ENCODE data around the gene CORIN.
"Not testable (repeated sequence)": the region's sequence is repeated elsewhere in the genome, so short reads cannot be mapped to it uniquely, and the experiment has no call there.

The CORIN gene

DNA sequence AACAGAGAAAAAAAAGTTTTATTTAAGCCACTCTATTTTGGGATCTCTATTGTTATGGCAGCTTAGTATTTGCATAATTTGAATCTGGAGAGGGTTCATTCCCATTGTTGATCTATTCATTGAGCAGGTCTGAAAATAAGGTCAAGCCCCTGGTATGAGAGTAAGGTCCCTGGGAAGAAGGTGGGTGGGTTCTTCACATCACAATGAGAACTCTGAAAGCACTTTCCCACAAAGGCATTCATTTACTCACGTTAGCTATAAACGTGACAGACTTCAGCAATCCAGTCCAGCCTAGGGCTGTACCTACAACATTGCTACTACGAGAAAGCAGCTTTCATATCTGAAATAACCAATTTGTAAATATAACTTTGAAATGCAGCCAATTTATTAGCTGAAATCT is 126.2 kb downstream of the CORIN start:
- no peaks in the 10 kb centered on the region for H3K27me3 ChIP-seq (ENCODE audit: control insufficient read depth, insufficient read depth, low read length)
- H3K36me3 ChIP-seq (ENCODE audit: control insufficient read depth, insufficient read depth, low read length): no peaks in the 10 kb centered on the region
- H3K27ac ChIP-seq (ENCODE audit: low read length): no peak overlapping the region
- DNase-seq (ENCODE audit: low read depth, low spot score): no peak
- H3K4me1 ChIP-seq (ENCODE audit: control insufficient read depth, insufficient read depth, low read length): no peaks in the 10 kb centered on the region
- no peaks in the 10 kb centered on the region for H3K9me3 ChIP-seq (ENCODE audit: control insufficient read depth, insufficient read depth, low read length)
- no CpG with 5 or more reads among the region's 3 CpGs for WGBS (ENCODE audit: insufficient coverage, insufficient read length)
- no peak overlapping the region for H3K4me3 ChIP-seq (ENCODE audit: low read length)

DNA sequence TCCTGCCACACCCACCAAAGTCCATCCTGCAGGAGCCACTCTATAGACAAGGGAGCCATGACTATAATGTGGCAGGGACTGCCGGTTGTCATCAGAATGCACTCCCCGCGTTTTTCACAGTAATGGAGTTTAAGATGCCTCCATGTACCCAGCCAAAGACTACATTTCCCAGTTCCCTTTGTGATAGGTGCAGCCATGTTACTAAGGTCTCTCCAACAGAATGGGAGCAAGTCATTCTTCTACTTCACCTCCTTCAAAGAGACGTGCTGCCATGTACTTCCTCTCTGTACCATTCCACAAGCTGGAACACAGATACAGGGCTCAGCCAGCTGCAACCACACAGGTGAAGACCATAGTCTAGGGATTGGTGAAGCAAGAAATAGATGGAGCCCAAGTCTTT is 126.7 kb downstream of the CORIN start:
- no peak overlapping the region for H3K27ac ChIP-seq (ENCODE audit: low read length)
- no peaks in the 10 kb centered on the region for H3K36me3 ChIP-seq (ENCODE audit: control insufficient read depth, insufficient read depth, low read length)
- H3K4me1 ChIP-seq (ENCODE audit: control insufficient read depth, insufficient read depth, low read length): no peaks in the 10 kb centered on the region
- WGBS (ENCODE audit: insufficient coverage, insufficient read length): no CpG with 5 or more reads among the region's 4 CpGs
- DNase-seq (ENCODE audit: low read depth, low spot score): no peak
- H3K4me3 ChIP-seq (ENCODE audit: low read length): no peak overlapping the region
- H3K9me3 ChIP-seq (ENCODE audit: control insufficient read depth, insufficient read depth, low read length): no peaks in the 10 kb centered on the region
- H3K27me3 ChIP-seq (ENCODE audit: control insufficient read depth, insufficient read depth, low read length): no peaks in the 10 kb centered on the region

DNA sequence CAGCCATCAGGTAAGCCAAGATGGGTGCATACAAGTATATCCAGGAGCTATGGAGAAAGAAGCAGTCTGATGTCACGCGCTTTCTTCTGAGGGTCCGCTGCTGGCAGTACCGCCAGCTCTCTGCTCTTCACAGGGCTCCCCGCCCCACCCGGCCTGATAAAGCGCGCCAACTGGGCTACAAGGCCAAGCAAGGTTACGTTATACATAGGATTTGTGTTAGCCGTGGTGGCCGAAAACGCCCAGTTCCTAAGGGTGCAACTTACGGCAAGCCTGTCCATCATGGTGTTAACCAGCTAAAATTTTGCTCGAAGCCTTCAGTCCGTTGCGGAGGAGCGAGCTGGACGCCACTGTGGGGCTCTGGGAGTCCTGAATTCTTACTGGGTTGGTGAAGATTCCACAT is 131.5 kb downstream of the CORIN start:
- H3K36me3 ChIP-seq (ENCODE audit: control insufficient read depth, insufficient read depth, low read length); H3K27me3 ChIP-seq (ENCODE audit: control insufficient read depth, insufficient read depth, low read length); H3K4me1 ChIP-seq (ENCODE audit: control insufficient read depth, insufficient read depth, low read length); DNase-seq (ENCODE audit: low read depth, low spot score); H3K27ac ChIP-seq (ENCODE audit: low read length); H3K4me3 ChIP-seq (ENCODE audit: low read length); H3K9me3 ChIP-seq (ENCODE audit: control insufficient read depth, insufficient read depth, low read length): not testable (repeated sequence)
- WGBS (ENCODE audit: insufficient coverage, insufficient read length): no CpG with 5 or more reads among the region's 18 CpGs

GRCh38 chr4:47705326-47705981 is 132.4 kb downstream of the CORIN start:
- DNase-seq (ENCODE audit: low read depth, low spot score): no peak
- Histone ChIP-seq H3K4me1 (ENCODE audit: control insufficient read depth, insufficient read depth, low read length) (no peaks in the 10 kb centered on the region), H3K36me3 (ENCODE audit: control insufficient read depth, insufficient read depth, low read length) (no peaks in the 10 kb centered on the region), H3K9me3 (ENCODE audit: control insufficient read depth, insufficient read depth, low read length) (no peaks in the 10 kb centered on the region), H3K27ac (ENCODE audit: low read length) (no peak overlapping the region), H3K4me3 (ENCODE audit: low read length) (no peak overlapping the region), H3K27me3 (ENCODE audit: control insufficient read depth, insufficient read depth, low read length) (no peaks in the 10 kb centered on the region)
- WGBS (ENCODE audit: insufficient coverage, insufficient read length): no CpG with 5 or more reads among the region's 7 CpGs

DNA sequence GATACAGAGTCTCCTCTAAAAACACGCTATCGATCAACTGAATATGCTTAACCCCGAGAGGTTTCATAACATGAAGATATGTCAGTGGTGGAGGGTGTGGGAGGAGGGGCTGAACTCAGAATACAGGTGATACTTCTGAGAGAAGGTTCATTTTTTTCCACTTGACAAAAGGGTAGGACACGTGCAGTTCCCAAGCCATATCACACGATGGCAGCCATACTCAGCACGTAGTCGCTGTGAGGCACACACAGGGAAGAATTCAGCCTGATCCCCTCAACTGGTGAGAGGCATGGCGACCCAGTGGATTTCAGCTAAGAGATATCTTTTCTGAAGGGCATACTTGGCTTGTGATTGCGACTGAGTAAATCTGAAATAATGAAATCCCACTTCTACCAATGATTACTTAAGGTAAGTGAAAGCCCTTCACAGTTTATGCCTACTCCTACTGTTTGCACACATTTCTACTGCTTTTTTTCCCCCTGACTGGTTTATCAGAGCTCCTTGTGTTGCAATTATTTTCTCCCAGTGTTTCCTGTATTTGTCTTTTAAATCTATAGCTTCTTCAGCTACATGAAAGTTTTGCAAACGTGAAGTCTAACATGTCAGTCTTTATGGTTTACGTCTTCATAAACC is 133.1 kb downstream of the CORIN start:
- Histone ChIP-seq H3K27me3 (ENCODE audit: control insufficient read depth, insufficient read depth, low read length) (no peaks in the 10 kb centered on the region), H3K4me3 (ENCODE audit: low read length) (no peak overlapping the region), H3K9me3 (ENCODE audit: control insufficient read depth, insufficient read depth, low read length) (no peaks in the 10 kb centered on the region), H3K27ac (ENCODE audit: low read length) (no peak overlapping the region), H3K4me1 (ENCODE audit: control insufficient read depth, insufficient read depth, low read length) (no peaks in the 10 kb centered on the region), H3K36me3 (ENCODE audit: control insufficient read depth, insufficient read depth, low read length) (no peaks in the 10 kb centered on the region)
- DNase-seq (ENCODE audit: low read depth, low spot score): peak; percentile 45
- WGBS (ENCODE audit: insufficient coverage, insufficient read length): no CpG with 5 or more reads among the region's 11 CpGs

DNA sequence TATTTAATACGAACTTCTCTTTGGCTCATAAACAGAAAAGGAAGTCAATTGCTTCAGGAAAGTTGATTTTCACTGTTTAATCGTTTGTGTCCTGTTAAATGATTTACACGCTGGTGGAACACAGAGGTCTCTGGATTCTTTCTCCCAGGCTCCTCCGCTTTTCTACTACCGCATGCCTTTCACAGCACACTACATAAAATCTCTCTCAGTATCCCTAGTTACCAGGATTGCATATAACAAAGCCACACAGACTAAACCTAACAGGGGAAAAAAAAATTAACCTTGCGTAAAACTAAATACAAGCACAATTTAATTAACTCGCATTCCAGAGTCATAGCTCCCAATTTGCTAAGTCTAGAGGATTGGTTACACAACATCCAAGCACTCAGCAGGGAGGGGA is 133.9 kb downstream of the CORIN start:
- no peak for DNase-seq (ENCODE audit: low read depth, low spot score)
- Histone ChIP-seq H3K9me3 (ENCODE audit: control insufficient read depth, insufficient read depth, low read length) (no peaks in the 10 kb centered on the region), H3K27ac (ENCODE audit: low read length) (no peak overlapping the region), H3K4me3 (ENCODE audit: low read length) (no peak overlapping the region), H3K27me3 (ENCODE audit: control insufficient read depth, insufficient read depth, low read length) (no peaks in the 10 kb centered on the region), H3K4me1 (ENCODE audit: control insufficient read depth, insufficient read depth, low read length) (no peaks in the 10 kb centered on the region), H3K36me3 (ENCODE audit: control insufficient read depth, insufficient read depth, low read length) (no peaks in the 10 kb centered on the region)
- WGBS (ENCODE audit: insufficient coverage, insufficient read length): no CpG with 5 or more reads among the region's 7 CpGs

GRCh38 chr4:47703008-47703407 is 134.9 kb downstream of the CORIN start:
- Histone ChIP-seq H3K27me3 (ENCODE audit: control insufficient read depth, insufficient read depth, low read length) (no peaks in the 10 kb centered on the region), H3K4me3 (ENCODE audit: low read length) (no peak overlapping the region), H3K27ac (ENCODE audit: low read length) (no peak overlapping the region), H3K4me1 (ENCODE audit: control insufficient read depth, insufficient read depth, low read length) (no peaks in the 10 kb centered on the region; the same call in 1 of the 2 replicates), H3K36me3 (ENCODE audit: control insufficient read depth, insufficient read depth, low read length) (no peaks in the 10 kb centered on the region), H3K9me3 (ENCODE audit: control insufficient read depth, insufficient read depth, low read length) (no peaks in the 10 kb centered on the region)
- no CpG with 5 or more reads among the region's 5 CpGs for WGBS (ENCODE audit: insufficient coverage, insufficient read length)
- DNase-seq (ENCODE audit: low read depth, low spot score): no peak

DNA sequence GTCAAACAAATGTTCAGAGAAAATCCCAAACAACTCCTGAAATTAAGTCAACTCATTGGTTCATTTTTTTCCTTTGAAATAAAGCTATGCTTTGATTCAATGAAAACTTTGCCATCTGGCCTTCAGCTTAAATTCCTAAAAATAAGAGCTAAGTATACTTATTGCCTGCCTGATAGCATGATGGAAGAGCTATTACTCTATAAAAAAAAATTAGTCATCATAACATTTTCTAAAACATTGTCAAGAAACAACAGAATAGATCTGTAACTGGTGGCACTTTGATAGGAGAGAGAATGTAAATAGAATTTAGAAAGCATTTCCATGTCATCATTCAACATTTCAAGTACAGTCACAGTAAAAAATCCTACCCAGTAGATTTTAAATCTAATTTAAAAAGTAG is 136.6 kb downstream of the CORIN start:
- DNase-seq (ENCODE audit: low read depth, low spot score): no peak
- Histone ChIP-seq H3K27ac (ENCODE audit: low read length) (no peak overlapping the region), H3K4me1 (ENCODE audit: control insufficient read depth, insufficient read depth, low read length) (no peaks in the 10 kb centered on the region; the same call in 1 of the 2 replicates), H3K36me3 (ENCODE audit: control insufficient read depth, insufficient read depth, low read length) (no peaks in the 10 kb centered on the region), H3K27me3 (ENCODE audit: control insufficient read depth, insufficient read depth, low read length) (no peaks in the 10 kb centered on the region), H3K9me3 (ENCODE audit: control insufficient read depth, insufficient read depth, low read length) (no peaks in the 10 kb centered on the region), H3K4me3 (ENCODE audit: low read length) (no peak overlapping the region)

DNA sequence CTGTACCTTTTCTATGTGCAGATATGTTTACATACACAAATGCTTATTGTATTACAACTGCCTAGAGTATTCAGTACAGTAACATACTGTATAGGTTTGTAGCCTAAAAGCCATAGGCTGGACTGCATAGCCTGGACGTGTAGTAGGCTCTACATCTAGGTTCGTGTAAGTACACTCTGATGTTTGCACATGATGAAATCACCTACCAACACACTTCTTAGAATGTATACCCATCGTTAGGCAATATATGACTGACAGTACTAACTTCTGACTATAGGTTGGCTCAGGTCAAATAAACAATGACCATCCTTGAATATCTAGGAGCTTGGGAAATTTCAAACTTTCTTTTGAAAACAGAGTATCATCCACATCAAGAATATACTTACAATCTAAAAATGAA is 139.0 kb downstream of the CORIN start:
- no peaks in the 10 kb centered on the region; the same call in 1 of the 2 replicates for H3K4me1 ChIP-seq (ENCODE audit: control insufficient read depth, insufficient read depth, low read length)
- no peaks in the 10 kb centered on the region for H3K36me3 ChIP-seq (ENCODE audit: control insufficient read depth, insufficient read depth, low read length)
- no peaks in the 10 kb centered on the region for H3K27me3 ChIP-seq (ENCODE audit: control insufficient read depth, insufficient read depth, low read length)
- H3K9me3 ChIP-seq (ENCODE audit: control insufficient read depth, insufficient read depth, low read length): no peaks in the 10 kb centered on the region
- H3K4me3 ChIP-seq (ENCODE audit: low read length): no peak overlapping the region
- no CpG with 5 or more reads among the region's 3 CpGs for WGBS (ENCODE audit: insufficient coverage, insufficient read length)
- H3K27ac ChIP-seq (ENCODE audit: low read length): no peak overlapping the region
- no peak for DNase-seq (ENCODE audit: low read depth, low spot score)

DNA sequence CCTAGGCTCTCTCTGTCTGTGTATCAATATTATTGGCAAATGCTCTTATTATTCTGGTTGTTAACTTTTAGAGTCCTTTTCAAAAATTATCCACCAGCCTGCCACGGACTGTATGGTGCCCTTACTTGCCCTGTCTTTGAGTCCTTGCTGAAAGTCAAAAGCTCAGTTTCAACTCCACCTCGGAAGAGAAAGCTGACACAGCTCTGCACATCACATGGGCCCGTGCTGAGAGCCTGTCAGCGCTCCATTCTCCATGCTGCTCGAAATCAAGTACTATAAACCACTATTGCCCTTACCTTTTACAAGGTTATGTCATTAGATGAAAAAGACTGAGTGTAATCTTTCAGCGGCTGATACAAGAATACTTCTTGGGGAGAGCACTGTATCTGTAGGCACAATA is 141.0 kb downstream of the CORIN start:
- Histone ChIP-seq H3K27ac (ENCODE audit: low read length) (no peak overlapping the region), H3K4me1 (ENCODE audit: control insufficient read depth, insufficient read depth, low read length) (no peaks in the 10 kb centered on the region; the same call in 1 of the 2 replicates), H3K9me3 (ENCODE audit: control insufficient read depth, insufficient read depth, low read length) (no peaks in the 10 kb centered on the region), H3K27me3 (ENCODE audit: control insufficient read depth, insufficient read depth, low read length) (no peaks in the 10 kb centered on the region), H3K36me3 (ENCODE audit: control insufficient read depth, insufficient read depth, low read length) (no peaks in the 10 kb centered on the region), H3K4me3 (ENCODE audit: low read length) (no peak overlapping the region)
- WGBS (ENCODE audit: insufficient coverage, insufficient read length): no CpG with 5 or more reads among the region's 6 CpGs
- no peak for DNase-seq (ENCODE audit: low read depth, low spot score)

DNA sequence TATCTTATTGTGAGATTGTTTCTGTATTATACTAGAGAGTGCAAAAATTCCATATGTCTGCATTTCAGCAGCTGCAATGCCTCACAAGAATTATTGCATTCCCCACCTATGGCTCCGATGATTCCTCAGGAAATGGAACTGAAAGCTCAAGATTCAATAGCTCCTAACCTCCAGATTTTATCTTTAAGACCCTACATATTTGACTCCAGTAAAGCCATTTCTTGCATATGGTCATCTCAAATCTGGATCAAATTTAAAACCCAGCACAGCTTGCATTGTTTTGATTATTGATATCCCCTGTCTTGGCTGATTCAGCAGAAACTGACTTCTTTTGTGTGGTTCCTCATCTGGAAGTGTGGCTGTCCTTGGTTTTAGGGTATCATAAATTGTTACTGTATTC is 142.6 kb downstream of the CORIN start:
- Histone ChIP-seq H3K4me1 (ENCODE audit: control insufficient read depth, insufficient read depth, low read length) (no peaks in the 10 kb centered on the region; the same call in 1 of the 2 replicates), H3K27me3 (ENCODE audit: control insufficient read depth, insufficient read depth, low read length) (no peaks in the 10 kb centered on the region), H3K36me3 (ENCODE audit: control insufficient read depth, insufficient read depth, low read length) (no peaks in the 10 kb centered on the region), H3K27ac (ENCODE audit: low read length) (no peak overlapping the region), H3K4me3 (ENCODE audit: low read length) (no peak overlapping the region), H3K9me3 (ENCODE audit: control insufficient read depth, insufficient read depth, low read length) (no peaks in the 10 kb centered on the region)
- no CpG with 5 or more reads among the region's 1 CpG for WGBS (ENCODE audit: insufficient coverage, insufficient read length)
- no peak for DNase-seq (ENCODE audit: low read depth, low spot score)

All from iPS DF 6.9 (cell line).